ENCODE results near the gene TMEM266. TPM values are rescaled to one million over a fixed set of nuclear protein-coding genes. Genes with fewer than 3 reads are reported as not detected.

TMEM266 gene
- polyA plus RNA-seq, 3 donors: not detected

GRCh38 chr15:76176487-76177085 is 116.8 kb downstream of the TMEM266 start:
- Histone ChIP-seq H3K4me2 (replicated peaks; ENCODE audit: extremely low read depth, low read length, poor library complexity, severe bottlenecking) (no peak overlapping the region), H3K9ac (ENCODE audit: insufficient read depth, low read length, poor library complexity, severe bottlenecking) (no peak overlapping the region), H3K36me3 (replicated peaks in 1 of 2; ENCODE audit: control insufficient read depth in 1 of 2, insufficient read depth in 2 of 2, low read length in 2 of 2) (no peaks in the 10 kb centered on the region), H3K79me2 (ENCODE audit: insufficient read depth, low read length) (no peaks in the 10 kb centered on the region), H3K9me3 (replicated peaks in 1 of 2; ENCODE audit: control insufficient read depth in 1 of 2, insufficient read depth in 1 of 2, low read length in 2 of 2) (no peaks in the 10 kb centered on the region), H4K20me1 (ENCODE audit: insufficient read depth, low read length) (no peaks in the 10 kb centered on the region), H2AFZ (ENCODE audit: insufficient read depth, low read depth, low read length, poor library complexity, severe bottlenecking) (no peak overlapping the region), H3K4me3 (replicated peaks in 1 of 3; ENCODE audit: low read depth in 2 of 3, low read length in 3 of 3) (no peak overlapping the region), H3K27me3 (ENCODE audit: control insufficient read depth in 2 of 2, insufficient read depth in 2 of 2, low read length in 2 of 2) (peaks cover 0 to 4% of the 10 kb centered on the region in 2 donors), H3K4me1 (ENCODE audit: control insufficient read depth in 1 of 2, insufficient read depth in 2 of 2, low read length in 2 of 2) (no peaks in the 10 kb centered on the region), H3K27ac (ENCODE audit: low read depth in 1 of 2, low read length in 2 of 2) (no peak overlapping the region)
- TF ChIP-seq CTCF (IDR thresholded peaks at IDR 0.05): no peak
- Mint-ChIP-seq H3K9me3 (peaks cover 0 to 10% (median 3%) of the 10 kb centered on the region in 7 donors), H3K4me1 (no peaks in the 10 kb centered on the region), H3K27me3 (ENCODE audit: low read depth in 3 of 3) (peaks cover 14 to 28% (median 16%) of the 10 kb centered on the region in 3 donors), H3K36me3 (no peaks in the 10 kb centered on the region), H3K4me3 (no peak overlapping the region), H3K27ac (peak overlapping the region in 1 of 7 donors; percentile 20)
- 93% methylated on average over 15 of the region's 15 CpGs for WGBS (ENCODE audit: insufficient coverage)
- intact Hi-C loops (cut with micrococcal nuclease): no loop called here
- DNase-seq: no peak

- no peaks in the 10 kb centered on the region for H3K79me2 ChIP-seq (ENCODE audit: insufficient read depth, low read length)
- no peak overlapping the region for H3K4me3 ChIP-seq (replicated peaks in 1 of 3; ENCODE audit: low read depth in 2 of 3, low read length in 3 of 3)
- intact Hi-C loops (cut with micrococcal nuclease): no loop called here
- peaks cover 0 to 4% of the 10 kb centered on the region in 2 donors for H3K27me3 ChIP-seq (ENCODE audit: control insufficient read depth in 2 of 2, insufficient read depth in 2 of 2, low read length in 2 of 2)
- no peak overlapping the region for H2AFZ ChIP-seq (ENCODE audit: insufficient read depth, low read depth, low read length, poor library complexity, severe bottlenecking)
- DNase-seq: no peak
- no peak for TF ChIP-seq CTCF (IDR thresholded peaks at IDR 0.05)
- H3K9me3 ChIP-seq (replicated peaks in 1 of 2; ENCODE audit: control insufficient read depth in 1 of 2, insufficient read depth in 1 of 2, low read length in 2 of 2): no peaks in the 10 kb centered on the region
- no peak overlapping the region for H3K4me2 ChIP-seq (replicated peaks; ENCODE audit: extremely low read depth, low read length, poor library complexity, severe bottlenecking)
- no peak overlapping the region for H3K27ac Mint-ChIP-seq
- no peaks in the 10 kb centered on the region for H4K20me1 ChIP-seq (ENCODE audit: insufficient read depth, low read length)
- H3K4me1 Mint-ChIP-seq: no peaks in the 10 kb centered on the region
- no peaks in the 10 kb centered on the region for H3K36me3 ChIP-seq (replicated peaks in 1 of 2; ENCODE audit: control insufficient read depth in 1 of 2, insufficient read depth in 2 of 2, low read length in 2 of 2)
- H3K9ac ChIP-seq (ENCODE audit: insufficient read depth, low read length, poor library complexity, severe bottlenecking): no peak overlapping the region
- no peak overlapping the region for H3K4me3 Mint-ChIP-seq
- peaks cover 14 to 28% (median 16%) of the 10 kb centered on the region in 3 donors for H3K27me3 Mint-ChIP-seq (ENCODE audit: low read depth in 3 of 3)
- H3K9me3 Mint-ChIP-seq: peaks cover 0 to 10% (median 3%) of the 10 kb centered on the region in 7 donors
- H3K27ac ChIP-seq (ENCODE audit: low read depth in 1 of 2, low read length in 2 of 2): no peak overlapping the region
- 77% methylated on average over 15 of the region's 15 CpGs for WGBS (ENCODE audit: insufficient coverage)
- H3K4me1 ChIP-seq (ENCODE audit: control insufficient read depth in 1 of 2, insufficient read depth in 2 of 2, low read length in 2 of 2): no peaks in the 10 kb centered on the region
- H3K36me3 Mint-ChIP-seq: no peaks in the 10 kb centered on the region
Observed at GRCh38 chr15:76177491-76178040, 117.8 kb downstream of the TMEM266 start.

Data from CD14-positive monocyte (primary cell).